Prostate gland (tissue), 2 donors: ENCODE results near the gene SYT7.

Experiments used
- POLR2A ChIP-seq: fragments of 450-650 bp; IDR thresholded peaks from one replicate; pipeline ENCODE4 v1.6.1; 2016; ENCODE audit warnings: antibody characterized with exemption, mild to moderate bottlenecking
- TF ChIP-seq, protein P1 (sequence below), 4 experiments: fragments of 200-600 bp in 2 of 4; fragments of 450-650 bp in 2 of 4; sonication (generic) in 2 of 4; IDR thresholded peaks; 1 replicate in 3 of 4; 2 replicates in 1 of 4; pipeline ENCODE4 v1.5.1; 2016 to 2019; ENCODE audit warnings: antibody characterized with exemption in 4 of 4, mild to moderate bottlenecking in 2 of 4, moderate library complexity in 2 of 4

- TF ChIP-seq, protein P1, sequence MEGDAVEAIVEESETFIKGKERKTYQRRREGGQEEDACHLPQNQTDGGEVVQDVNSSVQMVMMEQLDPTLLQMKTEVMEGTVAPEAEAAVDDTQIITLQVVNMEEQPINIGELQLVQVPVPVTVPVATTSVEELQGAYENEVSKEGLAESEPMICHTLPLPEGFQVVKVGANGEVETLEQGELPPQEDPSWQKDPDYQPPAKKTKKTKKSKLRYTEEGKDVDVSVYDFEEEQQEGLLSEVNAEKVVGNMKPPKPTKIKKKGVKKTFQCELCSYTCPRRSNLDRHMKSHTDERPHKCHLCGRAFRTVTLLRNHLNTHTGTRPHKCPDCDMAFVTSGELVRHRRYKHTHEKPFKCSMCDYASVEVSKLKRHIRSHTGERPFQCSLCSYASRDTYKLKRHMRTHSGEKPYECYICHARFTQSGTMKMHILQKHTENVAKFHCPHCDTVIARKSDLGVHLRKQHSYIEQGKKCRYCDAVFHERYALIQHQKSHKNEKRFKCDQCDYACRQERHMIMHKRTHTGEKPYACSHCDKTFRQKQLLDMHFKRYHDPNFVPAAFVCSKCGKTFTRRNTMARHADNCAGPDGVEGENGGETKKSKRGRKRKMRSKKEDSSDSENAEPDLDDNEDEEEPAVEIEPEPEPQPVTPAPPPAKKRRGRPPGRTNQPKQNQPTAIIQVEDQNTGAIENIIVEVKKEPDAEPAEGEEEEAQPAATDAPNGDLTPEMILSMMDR (IDR thresholded peaks at IDR 0.05) = no peak
- no peak for TF ChIP-seq POLR2A
Observed at GRCh38 chr11:61575886-61576861, 4.7 kb downstream of the SYT7 start.
